SK-N-MC (cell line): ENCODE results near the gene CHRM1.

Experiments
- EZH2 ChIP-seq: fragments of 200-600 bp; sonication (generic); IDR thresholded peaks from one replicate; pipeline ENCODE4 v1.6.1; 2017; ENCODE audit warnings: antibody characterized with exemption
- FOXP2 ChIP-seq: optimal IDR thresholded peaks from 2 replicates; pipeline ENCODE3; 2011; ENCODE audit warnings: mild to moderate bottlenecking, moderate library complexity; ENCODE audit not compliant: insufficient read depth; ENCODE audit errors: extremely low read length, control extremely low read depth
- POLR2AphosphoS5 ChIP-seq: IDR thresholded peaks from 2 replicates; pipeline ENCODE4 v1.6.1; 2012; ENCODE audit warnings: mild to moderate bottlenecking, low read depth, low read length, borderline replicate concordance

GRCh38 chr11:62957147-62957546 lies 36.0 kb upstream of the CHRM1 start:
- TF ChIP-seq POLR2AphosphoS5 (no peak), EZH2 (no peak), FOXP2 (no peak)
